Anterior cingulate cortex (tissue), 58 donors: ENCODE data around the gene BLNK.

Experiments used
- DNase-seq, 58 donors: peaks; one replicate each; lab custom pipeline; 2025; lab: John Stamatoyannopoulos, UW

BLNK gene

DNA sequence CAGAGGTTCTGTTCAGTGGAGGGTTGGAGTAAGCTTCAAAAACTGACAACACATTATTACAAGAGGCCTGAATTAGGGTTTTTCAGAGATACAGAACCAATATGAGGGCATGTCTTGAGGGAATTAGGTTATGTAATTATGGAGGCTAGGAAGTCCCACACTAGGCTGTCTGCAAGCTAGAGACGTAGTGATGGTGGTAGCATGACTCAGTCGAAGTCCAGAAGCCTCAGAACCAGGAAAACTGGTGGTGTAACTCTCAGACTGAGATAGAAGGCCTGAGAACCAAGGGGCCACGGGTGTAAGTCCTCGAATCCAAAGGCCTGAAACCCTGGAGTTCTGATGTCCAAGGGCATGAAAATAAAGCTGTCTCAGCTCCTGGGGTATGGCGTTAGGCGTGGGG is 105.6 kb downstream of the BLNK start:
- no peak for DNase-seq

DNA sequence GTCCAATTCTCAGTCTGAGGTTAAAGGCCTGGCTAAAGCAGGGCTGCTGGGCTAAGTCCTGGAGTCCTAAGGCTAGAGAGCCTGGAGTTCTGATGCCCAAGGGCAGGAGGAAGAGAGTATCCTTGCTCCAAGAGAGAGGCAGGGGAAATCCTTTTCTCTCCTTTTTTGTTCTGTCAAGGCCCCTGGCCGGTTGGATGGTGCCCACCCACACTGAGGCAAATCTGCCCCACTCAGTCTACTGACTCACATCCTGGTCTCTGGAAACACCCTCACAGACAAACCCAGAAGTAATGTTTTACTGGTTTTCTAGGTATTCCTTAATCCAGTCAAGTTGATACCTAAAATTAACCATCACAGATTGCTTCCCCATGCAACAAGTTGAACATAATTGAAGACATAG is 118.3 kb downstream of the BLNK start:
- no peak for DNase-seq

DNA sequence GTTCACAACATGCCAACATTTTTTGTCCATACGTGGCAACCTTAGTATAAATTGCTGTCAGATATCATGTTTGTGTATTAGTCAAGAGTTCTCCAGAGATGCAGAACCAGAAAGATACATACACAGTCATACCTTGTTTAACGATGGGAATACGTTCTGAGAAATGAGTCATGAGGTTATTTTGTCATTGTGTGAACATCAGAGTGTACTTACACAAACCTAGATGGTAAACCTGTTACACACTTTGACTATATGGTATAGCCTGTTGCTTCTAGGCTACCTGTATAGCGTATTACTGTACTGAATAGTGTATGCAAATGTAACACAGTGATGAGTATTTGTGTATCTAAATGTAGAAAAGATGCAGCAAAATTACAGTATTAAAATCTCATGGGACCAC is 118.9 kb downstream of the BLNK start:
- no peak for DNase-seq
